NCI-H2227 treated with DMSO at 0.1 percent for 48 hours (cell line): Measurements from ENCODE around the gene TP53TG5.
"Not testable (repeated sequence)": the region's sequence is repeated elsewhere in the genome, so short reads cannot be mapped to it uniquely, and the experiment has no call there.

Experiments used
- DNase-seq: peaks from one replicate; lab custom pipeline; 2025; lab: John Stamatoyannopoulos, UW

TP53TG5 gene

GRCh38 chr20:45366192-45366591 lies 11.9 kb downstream of the TP53TG5 start:
- DNase-seq = no peak

GRCh38 chr20:45365444-45365970 lies 12.6 kb downstream of the TP53TG5 start:
- no peak for DNase-seq

GRCh38 chr20:45363611-45364492 lies 14.3 kb downstream of the TP53TG5 start:
- DNase-seq = no peak

GRCh38 chr20:45362804-45363610 lies 15.1 kb downstream of the TP53TG5 start, which contains the start of gene SYS1:
SYS1 (plus strand) TSS chr20:45363156; CDS start chr20:45363532, 376 bp downstream.
- peak; percentile 99 for DNase-seq

- DNase-seq = no peak
These were observed 16.3 kb downstream of the TP53TG5 start for GRCh38 chr20:45361793-45362192.

- DNase-seq = no peak
These were observed 18.5 kb downstream of the TP53TG5 start for GRCh38 chr20:45359406-45360148.

- no peak for DNase-seq
These were observed 19.1 kb downstream of the TP53TG5 start for GRCh38 chr20:45359069-45359405.

- DNase-seq = no peak
These were observed 19.6 kb downstream of the TP53TG5 start for GRCh38 chr20:45358282-45359068.

- no peak for DNase-seq
These were observed 22.7 kb downstream of the TP53TG5 start for GRCh38 chr20:45355209-45356084.

- DNase-seq = no peak
These were observed 23.5 kb downstream of the TP53TG5 start for GRCh38 chr20:45354423-45355208.

- no peak for DNase-seq
These were observed 24.4 kb downstream of the TP53TG5 start for GRCh38 chr20:45353746-45354145.

GRCh38 chr20:45352729-45353128 lies 25.4 kb downstream of the TP53TG5 start:
- DNase-seq = no peak

- not testable (repeated sequence) for DNase-seq
These were observed 27.3 kb downstream of the TP53TG5 start for GRCh38 chr20:45350795-45351194.

GRCh38 chr20:45350217-45350616 lies 27.9 kb downstream of the TP53TG5 start:
- DNase-seq = no peak

- DNase-seq = no peak
These were observed 30.0 kb downstream of the TP53TG5 start, which contains the start of gene SDC4 for GRCh38 chr20:45347936-45348778. SDC4 (minus strand) TSS chr20:45348424; CDS start chr20:45348384, 40 bp downstream.

- no peak for DNase-seq
These were observed 30.7 kb downstream of the TP53TG5 start for GRCh38 chr20:45347297-45347935.

GRCh38 chr20:45346851-45347250 lies 31.3 kb downstream of the TP53TG5 start:
- no peak for DNase-seq

GRCh38 chr20:45346291-45346718 lies 31.8 kb downstream of the TP53TG5 start:
- DNase-seq = no peak
